Upper lobe of left lung (tissue), 6 donors: Measurements from ENCODE around the gene IQCH. TPM values are rescaled to one million over a fixed set of nuclear protein-coding genes. Genes with fewer than 3 reads are reported as not detected.

Source experiments
- ATAC-seq, 2 donors: fragments of 200-7000 bp; cut with Tn5 transposase; one replicate each; pipeline ENCODE4 v1.9.1; 2022; ENCODE audit warnings: mild to moderate bottlenecking in 2 of 2, moderate library complexity in 2 of 2; ENCODE audit not compliant: low FRiP score in 2 of 2
- DNase-seq, 2 donors: peaks; one replicate each; pipeline ENCODE4 v3.0.0-alpha.2; 2019 to 2020
- H3K27ac ChIP-seq, 4 donors: fragments of 200-600 bp; sonication (generic); one replicate each; pipeline ENCODE4 v1.5.1; 2016 to 2019
- H3K27me3 ChIP-seq, 4 donors: fragments of 200-600 bp; sonication (generic); one replicate each; pipeline ENCODE4 v1.5.1; 2017 to 2019
- H3K36me3 ChIP-seq, 4 donors: fragments of 200-600 bp; sonication (generic); one replicate each; pipeline ENCODE4 v1.5.1; 2016 to 2019
- H3K4me1 ChIP-seq, 4 donors: fragments of 200-600 bp; sonication (generic); one replicate each; pipeline ENCODE4 v1.5.1; 2018 to 2019
- H3K4me3 ChIP-seq, 4 donors: fragments of 200-600 bp; sonication (generic); one replicate each; pipeline ENCODE4 v1.5.1; 2017 to 2019; ENCODE audit warnings: mild to moderate bottlenecking in 2 of 4, moderate library complexity in 1 of 4
- H3K9me3 ChIP-seq, 4 donors: fragments of 200-600 bp; sonication (generic); one replicate each; pipeline ENCODE4 v1.5.1; 2018 to 2019
- CTCF ChIP-seq, 6 experiments: fragments of 450-650 bp in 4 of 6; fragments of 200-600 bp in 2 of 6; sonication (generic) in 2 of 6; IDR thresholded peaks; one replicate each; pipeline ENCODE4 v1.5.1; 2016 to 2019; ENCODE audit warnings: antibody characterized with exemption in 6 of 6
- EP300 ChIP-seq, 4 donors: sonication (generic); formaldehyde crosslinking; IDR thresholded peaks; one replicate each; pipeline ENCODE4 v1.5.1; 2017; ENCODE audit warnings: antibody characterized with exemption in 4 of 4, control low read depth in 2 of 4
- POLR2A ChIP-seq, 4 donors: fragments of 450-650 bp; IDR thresholded peaks; one replicate each; pipeline ENCODE4 v1.5.1; 2016 to 2017; ENCODE audit warnings: antibody characterized with exemption in 4 of 4, mild to moderate bottlenecking in 2 of 4
- POLR2AphosphoS5 ChIP-seq, 2 donors: sonication (generic); formaldehyde crosslinking; IDR thresholded peaks; one replicate each; pipeline ENCODE4 v1.5.1; 2017; ENCODE audit warnings: antibody characterized with exemption in 2 of 2
- WGBS, 2 donors: methylation state at CpG; one replicate each; pipeline ENCODE4 v1.1.5; 2017 to 2018; 5-methylcytosine and 5-hydroxymethylcytosine counted together
- total RNA-seq, 6 donors: library from RNA; depleted of rRNA in 4 of 6; stranded (reverse); fragments of >200 nt in 4 of 6; gene quantifications; one replicate each; pipeline versions ENCODE4 v1.1.0 to v1.2.1, GENCODE V29; 2016 to 2021
- donor health status: DM: no; HTN: no; CAD: no; lungs with moderate emphysema.
- donor health status: DM: no; HTN: yes; CAD: no; lungs with severe emphysema.

Gene IQCH
- total RNA-seq, 6 donors from 2014 or later, result 1.0 to 18.0 (median 2.7) TPM

GRCh38 chr15:67474405-67475110, 220.0 kb downstream of the IQCH start:
- Histone ChIP-seq H3K27ac (no peak overlapping the region), H3K4me1 (no peaks in the 10 kb centered on the region), H3K36me3 (no peaks in the 10 kb centered on the region), H3K4me3 (no peak overlapping the region), H3K27me3 (no peaks in the 10 kb centered on the region), H3K9me3 (no peaks in the 10 kb centered on the region)
- TF ChIP-seq POLR2A (IDR thresholded peaks at IDR 0.05), result no peak
- no peak for TF ChIP-seq CTCF (IDR thresholded peaks at IDR 0.05)
- no peak for TF ChIP-seq EP300 (IDR thresholded peaks at IDR 0.05)
- no peak for TF ChIP-seq POLR2AphosphoS5 (IDR thresholded peaks at IDR 0.05)
- 88 to 90% methylated on average over 5 of the region's 5 CpGs for WGBS, 2 donors
- DNase-seq (no peak), ATAC-seq (no peak)

GRCh38 chr15:67479781-67480505, 225.4 kb downstream of the IQCH start:
- Histone ChIP-seq H3K27me3 (no peaks in the 10 kb centered on the region), H3K4me1 (no peaks in the 10 kb centered on the region), H3K9me3 (no peaks in the 10 kb centered on the region), H3K36me3 (no peaks in the 10 kb centered on the region), H3K27ac (no peak overlapping the region), H3K4me3 (no peak overlapping the region)
- no peak for DNase-seq
- no peak for TF ChIP-seq POLR2AphosphoS5 (IDR thresholded peaks at IDR 0.05)
- TF ChIP-seq EP300 (IDR thresholded peaks at IDR 0.05), result no peak
- no peak for TF ChIP-seq CTCF (IDR thresholded peaks at IDR 0.05)
- no peak for TF ChIP-seq POLR2A (IDR thresholded peaks at IDR 0.05)
- 77 to 81% methylated on average over 5 of the region's 5 CpGs for WGBS, 2 donors
- peak in 1 of 2 donors; percentile 35 for ATAC-seq

GRCh38 chr15:67480741-67481140, 226.2 kb downstream of the IQCH start:
- Histone ChIP-seq H3K27me3 (no peaks in the 10 kb centered on the region), H3K9me3 (no peaks in the 10 kb centered on the region), H3K4me3 (no peak overlapping the region), H3K4me1 (no peaks in the 10 kb centered on the region), H3K27ac (no peak overlapping the region), H3K36me3 (no peaks in the 10 kb centered on the region)
- ATAC-seq (no peak), DNase-seq (no peak)
- TF ChIP-seq CTCF (IDR thresholded peaks at IDR 0.05) (no peak), POLR2AphosphoS5 (IDR thresholded peaks at IDR 0.05) (no peak), POLR2A (IDR thresholded peaks at IDR 0.05) (no peak)
- 83 to 100% methylated on average over 1 of the region's 1 CpG for WGBS, 2 donors

GRCh38 chr15:67481680-67482079, 227.1 kb downstream of the IQCH start:
- WGBS, 2 donors, result 85 to 96% methylated on average over 2 of the region's 2 CpGs
- TF ChIP-seq POLR2AphosphoS5 (IDR thresholded peaks at IDR 0.05), result no peak
- TF ChIP-seq CTCF (IDR thresholded peaks at IDR 0.05), result no peak
- TF ChIP-seq POLR2A (IDR thresholded peaks at IDR 0.05), result no peak
- no peak for TF ChIP-seq EP300 (IDR thresholded peaks at IDR 0.05)
- no peaks in the 10 kb centered on the region for H3K36me3 ChIP-seq
- no peak overlapping the region for H3K4me3 ChIP-seq
- no peaks in the 10 kb centered on the region for H3K27me3 ChIP-seq
- no peaks in the 10 kb centered on the region for H3K9me3 ChIP-seq
- H3K27ac ChIP-seq, result no peak overlapping the region
- ATAC-seq (no peak), DNase-seq (no peak)
- H3K4me1 ChIP-seq, result no peaks in the 10 kb centered on the region
